ENCODE measurements around the gene SDHAF2. TPM values are rescaled to one million over a fixed set of nuclear protein-coding genes. Genes with fewer than 3 reads are reported as not detected.

SDHAF2 gene
- total and polyA plus RNA-seq, 2 donors (not counting 1 experiment from before 2014, with no cell fraction given) = 61.8 to 65.3 TPM

DNA sequence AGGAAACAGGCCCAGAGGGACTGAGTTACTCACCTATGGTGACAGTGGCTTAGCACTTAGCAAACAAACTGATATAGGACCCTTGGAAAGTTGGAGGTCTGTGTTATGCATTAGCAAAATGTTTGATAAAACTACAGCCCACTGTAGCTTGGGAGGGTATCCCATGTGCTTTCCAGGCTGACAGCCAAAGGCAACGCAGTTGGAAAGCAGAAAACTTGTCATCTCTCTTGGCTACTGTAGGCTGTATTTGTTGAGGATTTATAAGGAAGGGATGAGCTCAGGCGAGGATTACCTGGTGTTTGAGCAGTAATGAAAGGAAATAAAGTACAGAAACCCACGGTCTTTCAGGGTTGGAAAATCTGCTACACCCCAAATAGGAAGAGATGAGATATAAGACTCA lies 23.8 kb downstream of the SDHAF2 start:
- H3K27me3 ChIP-seq (ENCODE audit: control insufficient read depth, insufficient read depth, low read length) = no peaks in the 10 kb centered on the region
- H3K4me1 ChIP-seq (ENCODE audit: control insufficient read depth, extremely low read depth, insufficient read depth, low read length) = no peaks in the 10 kb centered on the region
- TF ChIP-seq, protein P1, sequence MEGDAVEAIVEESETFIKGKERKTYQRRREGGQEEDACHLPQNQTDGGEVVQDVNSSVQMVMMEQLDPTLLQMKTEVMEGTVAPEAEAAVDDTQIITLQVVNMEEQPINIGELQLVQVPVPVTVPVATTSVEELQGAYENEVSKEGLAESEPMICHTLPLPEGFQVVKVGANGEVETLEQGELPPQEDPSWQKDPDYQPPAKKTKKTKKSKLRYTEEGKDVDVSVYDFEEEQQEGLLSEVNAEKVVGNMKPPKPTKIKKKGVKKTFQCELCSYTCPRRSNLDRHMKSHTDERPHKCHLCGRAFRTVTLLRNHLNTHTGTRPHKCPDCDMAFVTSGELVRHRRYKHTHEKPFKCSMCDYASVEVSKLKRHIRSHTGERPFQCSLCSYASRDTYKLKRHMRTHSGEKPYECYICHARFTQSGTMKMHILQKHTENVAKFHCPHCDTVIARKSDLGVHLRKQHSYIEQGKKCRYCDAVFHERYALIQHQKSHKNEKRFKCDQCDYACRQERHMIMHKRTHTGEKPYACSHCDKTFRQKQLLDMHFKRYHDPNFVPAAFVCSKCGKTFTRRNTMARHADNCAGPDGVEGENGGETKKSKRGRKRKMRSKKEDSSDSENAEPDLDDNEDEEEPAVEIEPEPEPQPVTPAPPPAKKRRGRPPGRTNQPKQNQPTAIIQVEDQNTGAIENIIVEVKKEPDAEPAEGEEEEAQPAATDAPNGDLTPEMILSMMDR (conservative IDR thresholded peaks at IDR 0.05 in 1 of 2, IDR thresholded peaks at IDR 0.05 in 1 of 2; ENCODE audit: low read depth in 1 of 2, low read length in 2 of 2) = no peak
- no peak for TF ChIP-seq EZH2 (IDR thresholded peaks at IDR 0.05; ENCODE audit: low read length, missing control alignments)
- H3K27ac ChIP-seq (ENCODE audit: insufficient read depth, low read length) = no peak overlapping the region
- H3K36me3 ChIP-seq (ENCODE audit: control insufficient read depth, insufficient read depth, low read length) = peaks cover 3% of the 10 kb centered on the region
- H3K4me3 ChIP-seq (replicated peaks in 1 of 4; ENCODE audit: control extremely low read depth in 1 of 4, insufficient read depth in 1 of 4, low read depth in 3 of 4, low read length in 4 of 4) = no peak overlapping the region
- no peak overlapping the region for H3K9ac ChIP-seq (ENCODE audit: insufficient read depth, low read length)
- no peaks in the 10 kb centered on the region for H4K20me1 ChIP-seq (ENCODE audit: control insufficient read depth, extremely low read depth, insufficient read depth, low read length)
- H2AFZ ChIP-seq (ENCODE audit: low read length) = no peak overlapping the region
- no peaks in the 10 kb centered on the region for H3K79me2 ChIP-seq (ENCODE audit: control insufficient read depth, insufficient read depth, low read length)
- no peaks in the 10 kb centered on the region for H3K9me3 ChIP-seq (ENCODE audit: control insufficient read depth, insufficient read depth, low read depth, low read length)
- no peak for DNase-seq (ENCODE audit: low read depth in 2 of 2)
- no peak overlapping the region for H3K4me2 ChIP-seq (ENCODE audit: extremely low read depth, insufficient read depth, low read length)

DNA sequence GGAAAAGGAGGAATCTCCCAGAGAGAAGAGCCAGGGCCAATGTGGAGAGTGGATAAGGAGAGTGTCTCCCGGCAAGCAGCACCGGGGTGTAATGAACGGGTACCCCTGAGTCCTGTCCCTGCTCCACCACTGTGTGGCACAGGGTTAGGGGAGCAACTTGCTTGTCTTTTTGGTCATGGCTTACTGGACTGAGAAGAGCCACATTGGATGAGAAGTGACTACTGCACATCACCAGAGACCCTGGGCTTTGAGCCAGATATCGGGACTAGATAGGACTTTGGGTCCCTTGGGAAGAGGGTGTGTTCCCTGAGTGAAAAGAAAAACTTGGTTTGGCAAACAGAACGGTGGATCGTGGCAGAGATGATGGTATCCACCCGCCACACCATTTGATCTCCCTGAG lies 24.6 kb downstream of the SDHAF2 start:
- H3K4me3 ChIP-seq (replicated peaks in 1 of 4; ENCODE audit: control extremely low read depth in 1 of 4, insufficient read depth in 1 of 4, low read depth in 3 of 4, low read length in 4 of 4) = no peak overlapping the region
- no peak overlapping the region for H2AFZ ChIP-seq (ENCODE audit: low read length)
- no peaks in the 10 kb centered on the region for H4K20me1 ChIP-seq (ENCODE audit: control insufficient read depth, extremely low read depth, insufficient read depth, low read length)
- no peaks in the 10 kb centered on the region for H3K79me2 ChIP-seq (ENCODE audit: control insufficient read depth, insufficient read depth, low read length)
- H3K9me3 ChIP-seq (ENCODE audit: control insufficient read depth, insufficient read depth, low read depth, low read length) = no peaks in the 10 kb centered on the region
- TF ChIP-seq, protein P1 (conservative IDR thresholded peaks at IDR 0.05 in 1 of 2, IDR thresholded peaks at IDR 0.05 in 1 of 2; ENCODE audit: low read depth in 1 of 2, low read length in 2 of 2) = no peak
- no peak for TF ChIP-seq EZH2 (IDR thresholded peaks at IDR 0.05; ENCODE audit: low read length, missing control alignments)
- no peak overlapping the region for H3K4me2 ChIP-seq (ENCODE audit: extremely low read depth, insufficient read depth, low read length)
- H3K27me3 ChIP-seq (ENCODE audit: control insufficient read depth, insufficient read depth, low read length) = no peaks in the 10 kb centered on the region
- H3K9ac ChIP-seq (ENCODE audit: insufficient read depth, low read length) = no peak overlapping the region
- H3K27ac ChIP-seq (ENCODE audit: insufficient read depth, low read length) = no peak overlapping the region
- H3K36me3 ChIP-seq (ENCODE audit: control insufficient read depth, insufficient read depth, low read length) = peaks cover 3% of the 10 kb centered on the region
- DNase-seq (ENCODE audit: low read depth in 2 of 2) = no peak
- H3K4me1 ChIP-seq (ENCODE audit: control insufficient read depth, extremely low read depth, insufficient read depth, low read length) = no peaks in the 10 kb centered on the region

DNA sequence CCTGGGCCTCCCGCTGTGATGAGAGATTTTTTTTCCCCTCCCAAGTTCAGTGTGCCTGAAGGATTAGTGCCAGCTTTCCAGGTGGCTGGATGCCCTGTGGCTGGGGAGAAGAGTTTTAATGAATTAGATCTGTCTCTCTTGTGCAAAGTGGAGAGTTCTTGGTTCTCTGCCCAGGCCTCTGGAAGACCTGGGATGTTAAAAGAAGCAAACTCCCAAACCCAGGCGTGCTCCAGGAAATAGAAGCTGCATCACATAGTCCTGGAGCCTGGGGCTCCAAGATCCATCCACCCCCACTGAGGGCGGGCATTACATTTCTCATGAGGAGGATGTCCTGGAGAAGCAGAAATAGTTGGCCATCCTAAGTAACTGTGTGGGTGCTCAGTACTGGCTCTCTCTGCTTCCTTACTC lies 30.6 kb downstream of the SDHAF2 start:
- Histone ChIP-seq H2AFZ (ENCODE audit: low read length) (no peak overlapping the region), H3K79me2 (ENCODE audit: control insufficient read depth, insufficient read depth, low read length) (no peaks in the 10 kb centered on the region), H3K9ac (ENCODE audit: insufficient read depth, low read length) (no peak overlapping the region), H3K27me3 (ENCODE audit: control insufficient read depth, insufficient read depth, low read length) (no peaks in the 10 kb centered on the region), H3K36me3 (ENCODE audit: control insufficient read depth, insufficient read depth, low read length) (no peaks in the 10 kb centered on the region), H3K4me2 (ENCODE audit: extremely low read depth, insufficient read depth, low read length) (no peak overlapping the region), H3K4me3 (replicated peaks in 1 of 4; ENCODE audit: control extremely low read depth in 1 of 4, insufficient read depth in 1 of 4, low read depth in 3 of 4, low read length in 4 of 4) (no peak overlapping the region), H3K4me1 (ENCODE audit: control insufficient read depth, extremely low read depth, insufficient read depth, low read length) (no peaks in the 10 kb centered on the region), H3K27ac (ENCODE audit: insufficient read depth, low read length) (no peak overlapping the region), H4K20me1 (ENCODE audit: control insufficient read depth, extremely low read depth, insufficient read depth, low read length) (no peaks in the 10 kb centered on the region), H3K9me3 (ENCODE audit: control insufficient read depth, insufficient read depth, low read depth, low read length) (no peaks in the 10 kb centered on the region)
- TF ChIP-seq, protein P1 (conservative IDR thresholded peaks at IDR 0.05 in 1 of 2, IDR thresholded peaks at IDR 0.05 in 1 of 2; ENCODE audit: low read depth in 1 of 2, low read length in 2 of 2) = no peak
- no peak for TF ChIP-seq EZH2 (IDR thresholded peaks at IDR 0.05; ENCODE audit: low read length, missing control alignments)
- DNase-seq (ENCODE audit: low read depth in 2 of 2) = peak in 1 of 2 donors; percentile 52
